HepG2 (cell line): Measurements from ENCODE around the gene RPS6KC1. TPM values are rescaled to one million over a fixed set of nuclear protein-coding genes. Genes with fewer than 3 reads are reported as not detected.

Source experiments
- ATAC-seq: fragments of 200-7000 bp; cut with Tn5 transposase; 3 replicates; pipeline ENCODE4 v1.9.1; 2020; ENCODE audit warnings: mild to moderate bottlenecking, moderate library complexity
- BruUV-seq: library from RNA; stranded (reverse); fragments of 400-500 nt; replicated peaks from 2 replicates; lab custom pipeline; 2021; lab: Mats Ljungman, UMichigan
- CTCF ChIA-PET: fragments of 300-600 bp; formaldehyde crosslinking; extraction: SDS; loops from one replicate; lab custom pipeline; 2021; ENCODE audit warnings: low total read pairs, inconsistent platforms, low intra/inter-chr PET ratio; lab: Yijun Ruan, JAX
- POLR2A ChIA-PET: fragments of 350-600 bp; sonication (Branson Sonifier 250); formaldehyde crosslinking; loops from one replicate; lab custom pipeline; 2020; ENCODE audit warnings: antibody characterized with exemption, inconsistent platforms; lab: Yijun Ruan, JAX
- DNase-seq: peaks from one replicate; pipeline ENCODE4 v3.0.0-alpha.2; 2015; ENCODE audit warnings: low spot score
- FAIRE-seq: peaks from 3 replicates; lab custom pipeline; 2011; peaks lifted over from hg19 to GRCh38; lab: Jason Lieb, UNC
- H2AFZ ChIP-seq: one replicate; pipeline ENCODE4 v1.6.1; 2011; ENCODE audit warnings: low read length, inconsistent platforms
- H3K27ac ChIP-seq: fragments of 300-600 bp; 3 replicates; pipeline ENCODE4 v1.8.0; 2011; ENCODE audit warnings: mixed run types, mild to moderate bottlenecking, mixed read lengths, low read length, inconsistent platforms; ENCODE audit not compliant: insufficient read depth; ENCODE audit errors: extremely low read length
- H3K27me3 ChIP-seq, 2 experiments: fragments of 200-600 bp in 1 of 2; 2 replicates in 1 of 2; 3 replicates in 1 of 2; pipeline versions ENCODE4 v1.6.0 to v1.8.0; 2011; ENCODE audit warnings: low read length in 2 of 2, mild to moderate bottlenecking in 2 of 2, moderate library complexity in 2 of 2, inconsistent platforms in 1 of 2; ENCODE audit not compliant: insufficient read depth in 2 of 2, control insufficient read depth in 1 of 2
- H3K36me3 ChIP-seq, 2 experiments: fragments of 200-600 bp in 1 of 2; replicated peaks in 1 of 2; 2 replicates in 1 of 2; 3 replicates in 1 of 2; pipeline versions ENCODE4 v1.5.1 to v1.8.0; 2011; ENCODE audit warnings: low read length in 2 of 2, inconsistent platforms in 1 of 2; ENCODE audit not compliant: insufficient read depth in 2 of 2, control insufficient read depth in 1 of 2
- H3K4me1 ChIP-seq: 2 replicates; pipeline ENCODE4 v1.5.1; 2012; ENCODE audit warnings: low read length, inconsistent platforms; ENCODE audit not compliant: insufficient read depth
- H3K4me2 ChIP-seq: 2 replicates; pipeline ENCODE4 v1.6.0; 2011; ENCODE audit warnings: low read depth, low read length, inconsistent platforms
- H3K4me3 ChIP-seq, 3 experiments: fragments of 200-600 bp in 1 of 3; sonication (generic), shearing (Covaris generic) in 1 of 3; replicated peaks in 1 of 3; 2 replicates each; pipeline ENCODE4 v1.5.1; 2011 to 2016; ENCODE audit warnings: low read length in 3 of 3, inconsistent platforms in 2 of 3, low read depth in 2 of 3, mild to moderate bottlenecking in 2 of 3, control low read depth in 1 of 3, mixed read lengths in 1 of 3; ENCODE audit not compliant: insufficient read depth in 1 of 3
- H3K79me2 ChIP-seq: one replicate; pipeline ENCODE4 v1.6.1; 2011; ENCODE audit warnings: low read length, inconsistent platforms; ENCODE audit not compliant: insufficient read depth
- H3K9ac ChIP-seq: 2 replicates; pipeline ENCODE4 v1.6.0; 2011; ENCODE audit warnings: mild to moderate bottlenecking, low read depth, low read length, inconsistent platforms; ENCODE audit not compliant: insufficient read depth
- H3K9me3 ChIP-seq: 2 replicates; pipeline ENCODE4 v1.5.1; 2012; ENCODE audit warnings: mild to moderate bottlenecking, low read length
- H4K20me1 ChIP-seq: 2 replicates; pipeline ENCODE4 v1.6.0; 2011; ENCODE audit warnings: inconsistent platforms, mild to moderate bottlenecking, low read length, moderate library complexity; ENCODE audit not compliant: insufficient read depth
- MAFK ChIP-seq, 2 experiments: IDR thresholded peaks in 1 of 2; conservative IDR thresholded peaks in 1 of 2; 2 replicates each; pipeline ENCODE4 v1.6.1; 2011; ENCODE audit warnings: improper control_type of control experiment in 2 of 2, low read length in 2 of 2
- ZNF672 ChIP-seq: sonication (generic); formaldehyde crosslinking; IDR thresholded peaks from 2 replicates; pipeline ENCODE4 v1.8.1; 2022; ENCODE audit warnings: missing genetic modification reagents
- WGBS: methylation state at CpG from one replicate; pipeline ENCODE4 v1.1.6; 2017; ENCODE audit warnings: low lambda C conversion rate; 5-methylcytosine and 5-hydroxymethylcytosine counted together
- in situ Hi-C: cut with HindIII; loops from 2 replicates; pipeline ENCODE4 v1.10.0; 2017; ENCODE audit warnings: low pct_unique_long_range_greater_than_20kb; ENCODE audit not compliant: extremely low pct_ligation_motif_present
- intact Hi-C: fragments of 100-400 bp; cut with micrococcal nuclease; formaldehyde crosslinking; loops from one replicate; pipeline ENCODE4 v1.10.0; 2022; ENCODE audit not compliant: unreplicated experiment
- polyA plus RNA-seq, 8 experiments: library from polyadenylated mRNA; depleted of rRNA in 3 of 8; stranded (reverse) in 7 of 8; unstranded in 1 of 8; fragments of >200 nt; fragmentation: Illumina TruSeq in 4 of 8; extraction: Trizol in 4 of 8; gene quantifications; 2 replicates each; pipeline versions ENCODE4 v1.2.1 to v1.2.3, GENCODE V29; 2011 to 2016; ENCODE audit warnings: low read depth in 4 of 8, missing spikeins in 1 of 8, mixed read lengths in 1 of 8; ENCODE audit not compliant: insufficient read depth in 1 of 8
- total RNA-seq, 5 experiments: library from RNA; depleted of rRNA; stranded (reverse); fragments of >200 nt; fragmentation: Illumina TruSeq; extraction: Trizol; gene quantifications; 2 replicates each; pipeline ENCODE4 v1.2.3, GENCODE V29; 2016; ENCODE audit warnings: low read depth in 1 of 5
- TF ChIP-seq, protein P1 (sequence below): sonication (generic); formaldehyde crosslinking; IDR thresholded peaks from 2 replicates; pipeline ENCODE4 v1.5.0; 2020; ENCODE audit warnings: mild to moderate bottlenecking, missing genetic modification reagents
- TF ChIP-seq, protein P2 (sequence below): sonication (generic); formaldehyde crosslinking; IDR thresholded peaks from 2 replicates; pipeline ENCODE4 v1.8.1; 2023; ENCODE audit warnings: missing genetic modification reagents, inconsistent platforms, borderline replicate concordance

RPS6KC1 gene
- total and polyA plus RNA-seq, 2 of the 13 experiments (the other 11 are each of a cell fraction or from before 2014, with no cell fraction given), result 11.0 to 25.2 TPM

DNA sequence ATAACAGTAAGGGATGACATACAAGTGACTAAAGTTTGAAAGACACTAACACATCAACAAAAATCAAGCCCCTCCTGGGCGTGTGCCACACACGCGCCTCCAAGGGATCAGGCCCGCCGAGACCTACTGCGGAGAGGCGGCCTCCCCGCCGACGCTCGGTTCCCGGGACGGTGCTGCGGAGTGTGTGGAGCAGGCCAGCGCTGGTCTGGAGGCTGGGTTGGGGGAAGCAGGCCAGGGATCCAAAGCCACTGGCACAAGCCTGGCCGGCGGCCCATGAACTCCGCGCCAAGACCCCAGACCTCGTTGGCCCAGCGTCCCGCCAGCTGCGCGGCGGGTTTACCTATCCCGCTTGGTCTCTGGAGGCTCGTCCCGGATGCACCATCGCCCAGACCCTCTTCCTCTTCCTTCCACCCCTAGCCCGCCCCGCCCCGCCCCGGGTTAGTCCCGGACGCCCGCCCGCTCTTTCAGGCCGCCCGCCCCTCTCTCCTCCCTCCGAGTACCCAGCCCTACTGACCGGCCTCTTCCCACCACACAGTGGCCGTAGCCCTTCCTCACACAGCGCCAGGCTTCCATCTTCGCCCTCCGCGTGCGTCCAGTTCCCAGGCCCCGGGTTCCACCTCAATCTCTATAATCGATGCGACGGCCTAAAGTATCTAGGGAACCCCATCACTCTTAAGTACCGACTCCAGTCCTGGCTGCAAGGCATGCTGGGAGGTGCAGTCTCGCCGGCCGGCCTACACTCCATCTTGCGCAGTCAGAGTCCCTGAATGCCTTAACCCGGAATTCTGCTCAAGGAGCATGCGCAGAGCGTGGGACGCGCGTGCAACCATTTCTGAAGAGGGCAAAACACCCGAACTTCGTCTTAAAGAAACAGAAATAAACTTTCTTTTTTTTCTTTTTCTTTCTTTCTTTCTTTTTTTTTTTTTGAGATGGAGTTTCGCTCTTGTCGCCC lies 35.7 kb upstream of the RPS6KC1 start, which contains the start of gene ANGEL2 (continued):
- TF ChIP-seq, protein P1, sequence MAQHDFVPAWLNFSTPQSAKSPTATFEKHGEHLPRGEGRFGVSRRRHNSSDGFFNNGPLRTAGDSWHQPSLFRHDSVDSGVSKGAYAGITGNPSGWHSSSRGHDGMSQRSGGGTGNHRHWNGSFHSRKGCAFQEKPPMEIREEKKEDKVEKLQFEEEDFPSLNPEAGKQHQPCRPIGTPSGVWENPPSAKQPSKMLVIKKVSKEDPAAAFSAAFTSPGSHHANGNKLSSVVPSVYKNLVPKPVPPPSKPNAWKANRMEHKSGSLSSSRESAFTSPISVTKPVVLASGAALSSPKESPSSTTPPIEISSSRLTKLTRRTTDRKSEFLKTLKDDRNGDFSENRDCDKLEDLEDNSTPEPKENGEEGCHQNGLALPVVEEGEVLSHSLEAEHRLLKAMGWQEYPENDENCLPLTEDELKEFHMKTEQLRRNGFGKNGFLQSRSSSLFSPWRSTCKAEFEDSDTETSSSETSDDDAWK (CRISPR knock-in tag), result no peak
- no peak for TF ChIP-seq ZNF672

DNA sequence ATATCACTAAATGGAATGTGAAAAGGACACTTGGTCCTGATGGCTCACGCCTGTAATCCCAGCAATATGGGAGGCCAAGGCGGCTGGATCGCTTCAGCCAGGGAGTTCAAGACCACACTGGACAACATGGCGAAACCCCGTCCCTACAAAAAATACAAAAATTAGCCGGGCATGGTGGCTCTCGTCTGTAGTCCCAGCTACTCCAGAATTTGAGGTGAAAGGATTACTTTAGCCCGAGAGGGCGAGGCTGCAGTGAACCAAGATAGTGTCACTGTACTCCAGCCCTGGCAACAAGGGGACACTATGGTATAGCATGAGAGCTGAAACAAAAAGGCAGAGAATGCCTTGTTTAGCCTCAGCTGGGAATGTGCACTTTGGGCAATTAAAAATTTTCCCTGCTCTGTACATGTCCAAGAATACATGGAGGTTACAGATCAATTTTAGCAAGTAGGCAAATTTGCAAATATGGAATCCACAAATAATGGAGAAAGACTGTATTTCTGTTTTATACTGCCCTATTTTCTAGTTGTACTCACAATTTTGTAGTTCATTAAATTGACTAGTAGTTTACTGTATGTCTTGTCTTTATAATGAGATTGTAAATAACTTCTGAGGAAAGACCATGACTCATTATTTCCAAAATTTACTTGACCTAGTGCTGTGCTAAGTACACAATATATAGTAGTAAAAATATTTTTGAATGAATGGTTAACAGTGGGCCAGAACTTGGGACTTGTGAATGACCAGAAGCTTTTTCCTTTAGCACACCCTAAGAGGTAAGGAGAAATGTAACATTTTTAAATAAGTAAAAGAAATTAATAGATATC lies 33.4 kb upstream of the RPS6KC1 start:
- no peak for FAIRE-seq
- TF ChIP-seq MAFK (conservative IDR thresholded peaks at IDR 0.05 in 1 of 2, IDR thresholded peaks at IDR 0.05 in 1 of 2; ENCODE audit: low read length in 2 of 2), result peak in 1 of 2 experiments; percentile 49; a peak in 1 of 4 replicates
- TF ChIP-seq, protein P2, sequence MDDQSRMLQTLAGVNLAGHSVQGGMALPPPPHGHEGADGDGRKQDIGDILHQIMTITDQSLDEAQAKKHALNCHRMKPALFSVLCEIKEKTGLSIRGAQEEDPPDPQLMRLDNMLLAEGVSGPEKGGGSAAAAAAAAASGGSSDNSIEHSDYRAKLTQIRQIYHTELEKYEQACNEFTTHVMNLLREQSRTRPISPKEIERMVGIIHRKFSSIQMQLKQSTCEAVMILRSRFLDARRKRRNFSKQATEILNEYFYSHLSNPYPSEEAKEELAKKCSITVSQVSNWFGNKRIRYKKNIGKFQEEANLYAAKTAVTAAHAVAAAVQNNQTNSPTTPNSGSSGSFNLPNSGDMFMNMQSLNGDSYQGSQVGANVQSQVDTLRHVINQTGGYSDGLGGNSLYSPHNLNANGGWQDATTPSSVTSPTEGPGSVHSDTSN, result no peak
- peaks cover 0 to 3% of the 10 kb centered on the region in 2 experiments; a peak in 1 of 5 replicates for H3K36me3 ChIP-seq
- CTCF ChIA-PET, result no interaction called here
- no peak overlapping the region for H3K9ac ChIP-seq
- BruUV-seq, result no TSS peak
- H3K27me3 ChIP-seq, result no peaks in the 10 kb centered on the region; a peak in 1 of 5 replicates
- peaks cover 32% of the 10 kb centered on the region for H3K4me1 ChIP-seq
- POLR2A ChIA-PET, result no interaction called here
- H4K20me1 ChIP-seq, result no peaks in the 10 kb centered on the region
- DNase-seq, result no peak
- no peak overlapping the region for H3K4me3 ChIP-seq
- no peak overlapping the region for H3K27ac ChIP-seq
- intact Hi-C loops, result loop anchor here (5.0 kb wide), 1 partner anchor 35 kb away; the partner anchor contains the start of gene RPS6KC1
- no peak overlapping the region for H3K4me2 ChIP-seq
- H3K9me3 ChIP-seq, result no peaks in the 10 kb centered on the region
- peaks cover 25% of the 10 kb centered on the region for H3K79me2 ChIP-seq
- in situ Hi-C loops, result no loop called here
- 81% methylated on average over 9 of the region's 9 CpGs for WGBS
- no peak overlapping the region for H2AFZ ChIP-seq
- ATAC-seq, result no peak
